Breast epithelium (tissue), 4 donors: Measurements from ENCODE around the gene STXBP4. TPM values are rescaled to one million over a fixed set of nuclear protein-coding genes. Genes with fewer than 3 reads are reported as not detected.

Experiments used
- DNase-seq, 2 donors: peaks; one replicate each; pipeline ENCODE4 v3.0.0-alpha.2; 2019; ENCODE audit warnings: low spot score in 2 of 2
- H3K27ac ChIP-seq, 2 donors: fragments of 200-600 bp; sonication (generic) in 1 of 2; one replicate each; pipeline ENCODE4 v1.5.1; 2016 to 2019; ENCODE audit warnings: mild to moderate bottlenecking in 1 of 2
- H3K27me3 ChIP-seq, 2 donors: fragments of 200-600 bp; sonication (generic) in 1 of 2; one replicate each; pipeline versions ENCODE4 v1.5.1 to v1.6.0; 2017 to 2019; ENCODE audit warnings: control low read depth in 1 of 2, mild to moderate bottlenecking in 1 of 2
- H3K36me3 ChIP-seq: fragments of 200-600 bp; one replicate; pipeline ENCODE4 v1.5.1; 2019
- H3K4me1 ChIP-seq, 2 donors: fragments of 200-600 bp; sonication (generic); one replicate each; pipeline ENCODE4 v1.5.1; 2016 to 2019; ENCODE audit warnings: control low read depth in 1 of 2
- H3K4me3 ChIP-seq, 3 donors: fragments of 200-600 bp; sonication (generic); 1 replicate in 2 of 3; 2 replicates in 1 of 3; pipeline ENCODE4 v1.5.1; 2016 to 2019; ENCODE audit warnings: mild to moderate bottlenecking in 3 of 3, moderate library complexity in 2 of 3
- H3K9me3 ChIP-seq, 2 donors: fragments of 200-600 bp; sonication (generic) in 1 of 2; one replicate each; pipeline ENCODE4 v1.5.1; 2016 to 2019; ENCODE audit warnings: control low read depth in 1 of 2
- CTCF ChIP-seq, 3 donors: fragments of 450-650 bp; IDR thresholded peaks; one replicate each; pipeline ENCODE4 v1.5.1; 2016 to 2017; ENCODE audit warnings: antibody characterized with exemption in 3 of 3, mild to moderate bottlenecking in 3 of 3, moderate library complexity in 3 of 3
- POLR2A ChIP-seq: fragments of 450-650 bp; IDR thresholded peaks from one replicate; pipeline ENCODE4 v1.6.1; 2016; ENCODE audit warnings: antibody characterized with exemption, mild to moderate bottlenecking, moderate library complexity
- POLR2AphosphoS5 ChIP-seq, 3 donors: sonication (generic); formaldehyde crosslinking; IDR thresholded peaks; one replicate each; pipeline ENCODE4 v1.6.1; 2017; ENCODE audit warnings: antibody characterized with exemption in 3 of 3
- intact Hi-C: fragments of 100-400 bp; cut with DNase I; formaldehyde crosslinking; loops from one replicate; pipeline ENCODE4 v1.15.1; 2023; ENCODE audit warnings: low total_unique reads
- total RNA-seq, 3 donors: library from RNA; depleted of rRNA; stranded (reverse); fragments of >200 nt; gene quantifications; one replicate each; pipeline ENCODE4 v1.1.0, GENCODE V29; 2016

STXBP4 gene
- total RNA-seq, 3 donors from 2014 or later = 10.4 to 29.2 (median 20.2) TPM

GRCh38 chr17:54968988-54969332 lies 395 bp downstream of the STXBP4 start:
- H3K36me3 ChIP-seq = no peaks in the 10 kb centered on the region
- H3K4me1 ChIP-seq = no peaks in the 10 kb centered on the region
- intact Hi-C loops = no loop called here
- H3K27me3 ChIP-seq = no peaks in the 10 kb centered on the region
- no peak for TF ChIP-seq POLR2A
- TF ChIP-seq CTCF (IDR thresholded peaks at IDR 0.05) = no peak
- TF ChIP-seq POLR2AphosphoS5 (IDR thresholded peaks at IDR 0.05) = no peak
- DNase-seq = peak in 1 of 2 donors; percentile 25
- H3K4me3 ChIP-seq = peak overlapping the region; percentile 78 to 93 (median 89)
- H3K9me3 ChIP-seq = no peaks in the 10 kb centered on the region
- H3K27ac ChIP-seq = peak overlapping the region; percentile 83 to 86

GRCh38 chr17:54969658-54970572 lies 1.4 kb downstream of the STXBP4 start:
- no peaks in the 10 kb centered on the region for H3K27me3 ChIP-seq
- H3K4me1 ChIP-seq = no peaks in the 10 kb centered on the region
- intact Hi-C loops = no loop called here
- no peak for DNase-seq
- H3K27ac ChIP-seq = peak overlapping the region; percentile 83 to 86
- H3K4me3 ChIP-seq = peak overlapping the region; percentile 78 to 93 (median 89)
- no peaks in the 10 kb centered on the region for H3K36me3 ChIP-seq
- H3K9me3 ChIP-seq = no peaks in the 10 kb centered on the region
- TF ChIP-seq POLR2AphosphoS5 (IDR thresholded peaks at IDR 0.05) (no peak), CTCF (IDR thresholded peaks at IDR 0.05) (no peak), POLR2A (no peak)

GRCh38 chr17:54971147-54971546 lies 2.6 kb downstream of the STXBP4 start:
- DNase-seq = no peak
- no peaks in the 10 kb centered on the region for H3K9me3 ChIP-seq
- H3K4me1 ChIP-seq = no peaks in the 10 kb centered on the region
- no peaks in the 10 kb centered on the region for H3K36me3 ChIP-seq
- no peaks in the 10 kb centered on the region for H3K27me3 ChIP-seq
- TF ChIP-seq POLR2AphosphoS5 (IDR thresholded peaks at IDR 0.05) (no peak), POLR2A (no peak), CTCF (IDR thresholded peaks at IDR 0.05) (no peak)
- no peak overlapping the region for H3K4me3 ChIP-seq
- H3K27ac ChIP-seq = no peak overlapping the region
- intact Hi-C loops = no loop called here

GRCh38 chr17:54971901-54972300 lies 3.3 kb downstream of the STXBP4 start:
- H3K9me3 ChIP-seq = no peaks in the 10 kb centered on the region
- no peaks in the 10 kb centered on the region for H3K4me1 ChIP-seq
- H3K27ac ChIP-seq = no peak overlapping the region
- no peak for DNase-seq
- H3K4me3 ChIP-seq = no peak overlapping the region
- intact Hi-C loops = no loop called here
- no peaks in the 10 kb centered on the region for H3K36me3 ChIP-seq
- TF ChIP-seq POLR2A (no peak), POLR2AphosphoS5 (IDR thresholded peaks at IDR 0.05) (no peak), CTCF (IDR thresholded peaks at IDR 0.05) (no peak)
- no peaks in the 10 kb centered on the region for H3K27me3 ChIP-seq

GRCh38 chr17:54972406-54973138 lies 4.0 kb downstream of the STXBP4 start:
- Histone ChIP-seq H3K36me3 (no peaks in the 10 kb centered on the region), H3K27ac (no peak overlapping the region), H3K9me3 (no peaks in the 10 kb centered on the region), H3K4me3 (no peak overlapping the region), H3K4me1 (no peaks in the 10 kb centered on the region), H3K27me3 (no peaks in the 10 kb centered on the region)
- TF ChIP-seq CTCF (IDR thresholded peaks at IDR 0.05) = no peak
- no peak for TF ChIP-seq POLR2A
- no peak for TF ChIP-seq POLR2AphosphoS5 (IDR thresholded peaks at IDR 0.05)
- DNase-seq = no peak
- intact Hi-C loops = no loop called here
